GOT3 (cell line): ENCODE data around the gene ALKBH7.
"Not testable (repeated sequence)": the region's sequence is repeated elsewhere in the genome, so short reads cannot be mapped to it uniquely, and the experiment has no call there.

Experiments used
- DNase-seq: peaks from one replicate; lab custom pipeline; 2025; ENCODE audit warnings: mixed read lengths; lab: John Stamatoyannopoulos, UW

The ALKBH7 gene

GRCh38 chr19:6372594-6373095 is at the start of gene ALKBH7:
Gene ALKBH7, plus strand, starts transcription at chr19:6372794. Its CDS starts 27 bp downstream, at chr19:6372821.
- peak; percentile 94 for DNase-seq

- DNase-seq, result no peak
These were observed 47.8 kb upstream of the ALKBH7 start for GRCh38 chr19:6324757-6325156.

- DNase-seq, result no peak
These were observed 47.0 kb upstream of the ALKBH7 start for GRCh38 chr19:6325614-6326013.

GRCh38 chr19:6326815-6327214 is 45.8 kb upstream of the ALKBH7 start:
- no peak for DNase-seq

GRCh38 chr19:6333439-6333838 is 39.2 kb upstream of the ALKBH7 start, which contains the start of gene ACER1:
Gene ACER1, minus strand, starts transcription at chr19:6333612. Its CDS starts 61 bp downstream, at chr19:6333551.
- DNase-seq, result no peak

- no peak for DNase-seq
These were observed 37.9 kb upstream of the ALKBH7 start for GRCh38 chr19:6334490-6335285.

GRCh38 chr19:6340493-6341201 is 31.9 kb upstream of the ALKBH7 start:
- no peak for DNase-seq

- no peak for DNase-seq
These were observed 29.1 kb upstream of the ALKBH7 start for GRCh38 chr19:6343462-6343861.

- DNase-seq, result not testable (repeated sequence)
These were observed 23.3 kb upstream of the ALKBH7 start for GRCh38 chr19:6349271-6349670.

GRCh38 chr19:6350688-6351087 is 21.9 kb upstream of the ALKBH7 start:
- no peak for DNase-seq

GRCh38 chr19:6352381-6353165 is 20.0 kb upstream of the ALKBH7 start:
- no peak for DNase-seq

- DNase-seq, result no peak
These were observed 18.4 kb upstream of the ALKBH7 start for GRCh38 chr19:6354098-6354674.

- DNase-seq, result not testable (repeated sequence)
These were observed 17.1 kb upstream of the ALKBH7 start for GRCh38 chr19:6355321-6356040.

GRCh38 chr19:6357174-6357573 is 15.4 kb upstream of the ALKBH7 start:
- no peak for DNase-seq

GRCh38 chr19:6358003-6358402 is 14.6 kb upstream of the ALKBH7 start:
- no peak for DNase-seq

- no peak for DNase-seq
These were observed 12.8 kb upstream of the ALKBH7 start for GRCh38 chr19:6359568-6360341.

GRCh38 chr19:6360445-6360844 is 12.1 kb upstream of the ALKBH7 start:
- DNase-seq, result not testable (repeated sequence)

GRCh38 chr19:6360857-6361216 is 11.8 kb upstream of the ALKBH7 start:
- not testable (repeated sequence) for DNase-seq

GRCh38 chr19:6362027-6362350 is 10.6 kb upstream of the ALKBH7 start:
- no peak for DNase-seq

GRCh38 chr19:6362351-6362801 is 10.2 kb upstream of the ALKBH7 start:
- DNase-seq, result no peak
